Adrenal gland (tissue), 12 donors: ENCODE data around the gene HNRNPH1. TPM values are rescaled to one million over a fixed set of nuclear protein-coding genes. Genes with fewer than 3 reads are reported as not detected.

Experiments used
- DNase-seq, 7 donors: peaks; one replicate each; pipeline ENCODE4 v3.0.0-alpha.2; 2019 to 2020
- H3K27ac ChIP-seq, 5 donors: fragments of 200-600 bp; sonication (generic) in 4 of 5; 1 replicate in 3 of 5; 2 replicates in 2 of 5; pipeline versions ENCODE4 v1.5.1 to v1.8.0; 2016 to 2020; ENCODE audit warnings: mild to moderate bottlenecking in 1 of 5
- H3K27me3 ChIP-seq: fragments of 200-600 bp; 2 replicates; pipeline ENCODE4 v1.8.0; 2021
- H3K36me3 ChIP-seq, 2 donors: fragments of 200-600 bp; replicated peaks in 1 of 2; 1 replicate in 1 of 2; 2 replicates in 1 of 2; pipeline versions ENCODE4 v1.5.1 to v1.8.0; 2018 to 2022
- H3K4me1 ChIP-seq, 2 donors: fragments of 200-600 bp; replicated peaks in 1 of 2; 1 replicate in 1 of 2; 2 replicates in 1 of 2; pipeline versions ENCODE4 v1.5.1 to v1.8.0; 2018 to 2021
- H3K4me3 ChIP-seq, 4 donors: fragments of 200-600 bp; sonication (generic) in 3 of 4; one replicate each; pipeline ENCODE4 v1.5.1; 2016 to 2018
- H3K9me3 ChIP-seq, 3 donors: fragments of 200-600 bp; sonication (generic) in 1 of 3; replicated peaks in 1 of 3; 1 replicate in 2 of 3; 2 replicates in 1 of 3; pipeline versions ENCODE4 v1.5.1 to v1.8.0; 2016 to 2021
- POLR2A ChIP-seq, 2 donors: fragments of 450-650 bp; IDR thresholded peaks; one replicate each; pipeline ENCODE4 v1.6.1; 2017; ENCODE audit warnings: antibody characterized with exemption in 2 of 2, mild to moderate bottlenecking in 2 of 2, moderate library complexity in 1 of 2
- WGBS, 4 donors: extraction: QIAGEN DNeasy Blood & Tissue Kit in 2 of 4; methylation state at CpG; one replicate each; pipeline versions ENCODE4 v1.1.5 to v1.1.7; 2013 to 2017; 5-methylcytosine and 5-hydroxymethylcytosine counted together
- intact Hi-C, 2 donors: fragments of 100-400 bp; cut with DNase I; formaldehyde crosslinking; loops; one replicate each; pipeline versions ENCODE4 v1.14.1 to v1.15.0; 2022 to 2023
- polyA plus RNA-seq, 3 donors: library from polyadenylated mRNA; stranded (reverse); fragments of 200-250 nt in 2 of 3; fragments of 350-450 nt in 1 of 3; fragmentation: Illumina TruSeq in 1 of 3; extraction: RNeasy Lipid Tissue Mini Kit (QIAGEN cat#74804) in 1 of 3; gene quantifications; one replicate each; pipeline ENCODE4 v1.2.3, GENCODE V29; 2013 to 2014
- total RNA-seq, 9 donors: library from RNA; depleted of rRNA in 4 of 9; stranded (reverse); fragments of >200 nt in 4 of 9; fragments of 120-200 nt in 1 of 9; fragmentation: NEBNext Ultra II Directional in 1 of 9; extraction: Animal tissue kit (Norgen Biotek cat#: 25700) in 1 of 9; gene quantifications; one replicate each; pipeline versions ENCODE4 v1.1.0 to v1.2.4, GENCODE V29; 2013 to 2023
- TF ChIP-seq, protein P1 (sequence below), 6 experiments: fragments of 450-650 bp in 4 of 6; fragments of 200-600 bp in 2 of 6; sonication (generic) in 1 of 6; IDR thresholded peaks; 1 replicate in 5 of 6; 2 replicates in 1 of 6; pipeline versions ENCODE4 v1.5.1 to v1.8.0; 2016 to 2021; ENCODE audit warnings: antibody characterized with exemption in 6 of 6, mild to moderate bottlenecking in 2 of 6, moderate library complexity in 1 of 6
- donor health status: healthy with polysubstance abuse.
- donor health status: Bipolar disorder and iron deficiency.
- donor health status: DM: yes; HTN: yes; CAD: no.
- donor health status: DM: no; HTN: no; CAD: no.
- donor health status: DM: no; HTN: no; CAD: no.
- donor health status: DM: yes; HTN: yes; CAD: no.

The HNRNPH1 gene
- total and polyA plus RNA-seq, 12 donors = 131 to 635 (median 354) TPM

DNA sequence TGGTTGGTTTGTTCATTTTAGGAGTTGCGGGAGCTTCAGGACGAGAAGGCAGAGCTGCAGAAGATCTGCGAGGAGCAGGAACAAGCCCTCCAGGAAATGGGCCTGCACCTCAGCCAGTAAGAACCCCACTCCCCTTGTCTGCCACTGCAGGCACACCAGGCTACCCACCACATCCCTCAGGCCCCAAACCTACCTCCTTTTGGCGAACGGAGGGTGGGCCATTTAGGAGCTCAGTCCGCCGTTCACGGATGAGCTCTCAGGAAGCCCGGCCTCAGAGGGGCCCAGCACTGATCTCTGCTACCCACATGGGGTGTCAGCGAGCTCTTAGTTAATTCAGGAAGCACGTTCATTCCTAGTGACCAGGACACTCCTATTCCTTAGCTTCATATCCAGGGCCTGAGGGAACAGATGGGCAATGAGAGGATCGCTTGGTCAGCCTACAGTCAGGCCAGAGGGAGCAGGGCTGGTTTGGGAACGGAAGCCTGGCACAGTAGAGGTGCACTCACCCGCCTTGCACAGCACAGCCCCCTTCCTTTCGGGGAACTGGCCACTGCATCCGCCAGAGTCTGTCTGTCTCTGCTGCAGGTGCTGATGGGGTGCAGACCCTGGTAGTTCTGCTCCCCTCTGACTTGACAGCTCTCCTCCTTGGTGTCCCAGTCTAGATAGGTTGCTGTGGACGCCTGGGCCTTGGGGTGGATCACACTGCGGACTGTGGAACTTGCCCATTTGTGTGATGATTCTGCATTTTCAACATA, 21.4 kb downstream of the HNRNPH1 start:
- Histone ChIP-seq H3K9me3 (no peaks in the 10 kb centered on the region), H3K4me3 (no peak overlapping the region), H3K27ac (no peak overlapping the region), H3K36me3 (peaks cover 0 to 79% of the 10 kb centered on the region in 2 donors), H3K27me3 (no peaks in the 10 kb centered on the region), H3K4me1 (peaks cover 0 to 6% of the 10 kb centered on the region in 2 donors)
- DNase-seq = peak in 1 of 7 donors; percentile 10
- intact Hi-C loops = no loop called here
- TF ChIP-seq, protein P1, sequence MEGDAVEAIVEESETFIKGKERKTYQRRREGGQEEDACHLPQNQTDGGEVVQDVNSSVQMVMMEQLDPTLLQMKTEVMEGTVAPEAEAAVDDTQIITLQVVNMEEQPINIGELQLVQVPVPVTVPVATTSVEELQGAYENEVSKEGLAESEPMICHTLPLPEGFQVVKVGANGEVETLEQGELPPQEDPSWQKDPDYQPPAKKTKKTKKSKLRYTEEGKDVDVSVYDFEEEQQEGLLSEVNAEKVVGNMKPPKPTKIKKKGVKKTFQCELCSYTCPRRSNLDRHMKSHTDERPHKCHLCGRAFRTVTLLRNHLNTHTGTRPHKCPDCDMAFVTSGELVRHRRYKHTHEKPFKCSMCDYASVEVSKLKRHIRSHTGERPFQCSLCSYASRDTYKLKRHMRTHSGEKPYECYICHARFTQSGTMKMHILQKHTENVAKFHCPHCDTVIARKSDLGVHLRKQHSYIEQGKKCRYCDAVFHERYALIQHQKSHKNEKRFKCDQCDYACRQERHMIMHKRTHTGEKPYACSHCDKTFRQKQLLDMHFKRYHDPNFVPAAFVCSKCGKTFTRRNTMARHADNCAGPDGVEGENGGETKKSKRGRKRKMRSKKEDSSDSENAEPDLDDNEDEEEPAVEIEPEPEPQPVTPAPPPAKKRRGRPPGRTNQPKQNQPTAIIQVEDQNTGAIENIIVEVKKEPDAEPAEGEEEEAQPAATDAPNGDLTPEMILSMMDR (IDR thresholded peaks at IDR 0.05) = no peak
- no peak for TF ChIP-seq POLR2A (IDR thresholded peaks at IDR 0.05)
- WGBS, 4 donors = 93 to 96% (median 95%) methylated on average over 8 to 18 of the region's 18 CpGs

GRCh38 chr5:179599973-179600372, 23.5 kb downstream of the HNRNPH1 start:
- peak in 1 of 7 donors; percentile 25 for DNase-seq
- peaks cover 0 to 80% of the 10 kb centered on the region in 2 donors for H3K36me3 ChIP-seq
- no peaks in the 10 kb centered on the region for H3K27me3 ChIP-seq
- H3K4me3 ChIP-seq = no peak overlapping the region
- no peaks in the 10 kb centered on the region for H3K9me3 ChIP-seq
- 68 to 89% (median 77%) methylated on average over 6 to 9 of the region's 9 CpGs for WGBS, 4 donors
- intact Hi-C loops = no loop called here
- no peak overlapping the region for H3K27ac ChIP-seq
- no peaks in the 10 kb centered on the region for H3K4me1 ChIP-seq
- TF ChIP-seq, protein P1 (IDR thresholded peaks at IDR 0.05) = no peak
- no peak for TF ChIP-seq POLR2A (IDR thresholded peaks at IDR 0.05)

DNA sequence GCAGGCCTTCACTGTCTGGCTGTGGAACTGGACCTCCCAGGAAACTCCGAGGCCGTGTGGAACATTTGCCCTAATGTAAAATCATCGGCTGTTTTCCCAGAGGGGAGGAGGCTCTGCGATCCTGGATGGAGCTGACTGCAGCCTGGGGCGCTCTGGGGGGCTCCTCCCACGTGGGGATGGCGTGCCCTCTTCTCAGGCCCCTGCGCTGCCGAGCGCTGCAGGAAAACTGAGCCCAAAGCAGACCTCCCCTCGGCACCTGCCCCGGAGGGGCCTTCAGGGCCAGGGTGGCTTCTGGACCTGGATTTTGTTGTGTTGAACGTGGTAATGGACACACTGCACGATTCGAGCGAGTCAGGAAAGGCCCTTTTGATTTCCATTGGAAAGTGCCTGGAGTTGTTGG, 23.9 kb downstream of the HNRNPH1 start:
- Histone ChIP-seq H3K4me3 (no peak overlapping the region), H3K36me3 (peaks cover 0 to 84% of the 10 kb centered on the region in 2 donors)

GRCh38 chr5:179599100-179599499, 24.4 kb downstream of the HNRNPH1 start:
- no peak for DNase-seq
- no peaks in the 10 kb centered on the region for H3K4me1 ChIP-seq
- no peak overlapping the region for H3K4me3 ChIP-seq
- H3K36me3 ChIP-seq = peaks cover 0 to 86% of the 10 kb centered on the region in 2 donors
- TF ChIP-seq, protein P1 (IDR thresholded peaks at IDR 0.05) = no peak
- no peak overlapping the region for H3K27ac ChIP-seq
- WGBS, 4 donors = 76 to 100% (median 83%) methylated on average over 1 to 9 of the region's 9 CpGs
- intact Hi-C loops = no loop called here
- H3K27me3 ChIP-seq = no peaks in the 10 kb centered on the region
- no peaks in the 10 kb centered on the region for H3K9me3 ChIP-seq

More for the DNA sequence above, 23.9 kb downstream of the HNRNPH1 start:
- Histone ChIP-seq H3K9me3 (no peaks in the 10 kb centered on the region), H3K27ac (no peak overlapping the region), H3K27me3 (no peaks in the 10 kb centered on the region), H3K4me1 (no peaks in the 10 kb centered on the region)
- intact Hi-C loops = no loop called here
- 74 to 95% (median 91%) methylated on average over 7 to 16 of the region's 16 CpGs for WGBS, 4 donors
- DNase-seq = peak in 1 of 7 donors; percentile 47
- TF ChIP-seq POLR2A (IDR thresholded peaks at IDR 0.05) = no peak
- TF ChIP-seq, protein P1 (IDR thresholded peaks at IDR 0.05) = no peak
